Right lobe of liver (tissue), 6 donors: ENCODE measurements around the gene TCP1. TPM values are rescaled to one million over a fixed set of nuclear protein-coding genes. Genes with fewer than 3 reads are reported as not detected.

Experiments
- ATAC-seq, 4 donors: fragments of 200-7000 bp; cut with Tn5 transposase; one replicate each; pipeline ENCODE4 v1.9.1; 2020; ENCODE audit warnings: mild to moderate bottlenecking in 4 of 4, moderate library complexity in 4 of 4
- DNase-seq, 3 donors: peaks; one replicate each; pipeline ENCODE4 v3.0.0-alpha.2; 2020
- H3K27ac ChIP-seq, 3 donors: fragments of 200-600 bp; one replicate each; pipeline ENCODE4 v1.8.0; 2022
- H3K27me3 ChIP-seq, 2 donors: fragments of 200-600 bp; one replicate each; pipeline ENCODE4 v1.8.0; 2022
- H3K36me3 ChIP-seq, 4 donors: fragments of 200-600 bp; sonication (generic) in 1 of 4; one replicate each; pipeline versions ENCODE4 v1.5.1 to v1.8.0; 2017 to 2022; ENCODE audit warnings: control low read depth in 1 of 4
- H3K4me1 ChIP-seq, 4 donors: fragments of 200-600 bp; sonication (generic) in 1 of 4; one replicate each; pipeline versions ENCODE4 v1.5.1 to v1.8.0; 2017 to 2022; ENCODE audit warnings: control low read depth in 1 of 4
- H3K4me3 ChIP-seq, 3 donors: fragments of 200-600 bp; one replicate each; pipeline ENCODE4 v1.8.0; 2022
- H3K9me3 ChIP-seq, 4 donors: fragments of 200-600 bp; sonication (generic) in 1 of 4; one replicate each; pipeline versions ENCODE4 v1.5.1 to v1.8.0; 2017 to 2022; ENCODE audit warnings: control low read depth in 1 of 4
- POLR2A ChIP-seq: fragments of 450-650 bp; IDR thresholded peaks from one replicate; pipeline ENCODE4 v1.6.1; 2017; ENCODE audit warnings: antibody characterized with exemption, mild to moderate bottlenecking
- WGBS: methylation state at CpG from one replicate; pipeline ENCODE4 v1.1.6; 2018; ENCODE audit warnings: low coverage, low lambda C conversion rate; ENCODE audit not compliant: insufficient coverage; ENCODE audit errors: missing lambda C conversion rate; 5-methylcytosine and 5-hydroxymethylcytosine counted together
- intact Hi-C, 2 donors: fragments of 100-400 bp; cut with DNase I; formaldehyde crosslinking; loops; one replicate each; pipeline versions ENCODE4 v1.11.2 to v1.14.1; 2022
- total RNA-seq, 6 experiments: library from RNA; depleted of rRNA in 2 of 6; stranded (reverse); fragments of >200 nt in 2 of 6; fragmentation: NEBNext Ultra II Directional in 3 of 6; extraction: Animal tissue kit (Norgen Biotek cat#: 25700) in 3 of 6; gene quantifications; one replicate each; pipeline versions ENCODE4 v1.1.0 to v1.2.4, GENCODE V29; 2016 to 2023
- TF ChIP-seq, protein P1 (sequence below), 4 donors: fragments of 200-600 bp in 3 of 4; fragments of 450-650 bp in 1 of 4; IDR thresholded peaks; one replicate each; pipeline versions ENCODE4 v1.5.1 to v1.8.0; 2016 to 2022; ENCODE audit warnings: antibody characterized with exemption in 4 of 4, mild to moderate bottlenecking in 2 of 4
- donor health status: DM: no; HTN: yes; CAD: no.
- donor health status: DM: no; HTN: no; CAD: no.
- donor health status: DM: no; HTN: no; CAD: no.
- donor health status: DM: no; HTN: yes; CAD: no.
- donor health status: DM: no; HTN: yes; CAD: no.

The TCP1 gene
- total RNA-seq, 6 experiments from 2014 or later = 50.4 to 97.1 (median 77.8) TPM

DNA sequence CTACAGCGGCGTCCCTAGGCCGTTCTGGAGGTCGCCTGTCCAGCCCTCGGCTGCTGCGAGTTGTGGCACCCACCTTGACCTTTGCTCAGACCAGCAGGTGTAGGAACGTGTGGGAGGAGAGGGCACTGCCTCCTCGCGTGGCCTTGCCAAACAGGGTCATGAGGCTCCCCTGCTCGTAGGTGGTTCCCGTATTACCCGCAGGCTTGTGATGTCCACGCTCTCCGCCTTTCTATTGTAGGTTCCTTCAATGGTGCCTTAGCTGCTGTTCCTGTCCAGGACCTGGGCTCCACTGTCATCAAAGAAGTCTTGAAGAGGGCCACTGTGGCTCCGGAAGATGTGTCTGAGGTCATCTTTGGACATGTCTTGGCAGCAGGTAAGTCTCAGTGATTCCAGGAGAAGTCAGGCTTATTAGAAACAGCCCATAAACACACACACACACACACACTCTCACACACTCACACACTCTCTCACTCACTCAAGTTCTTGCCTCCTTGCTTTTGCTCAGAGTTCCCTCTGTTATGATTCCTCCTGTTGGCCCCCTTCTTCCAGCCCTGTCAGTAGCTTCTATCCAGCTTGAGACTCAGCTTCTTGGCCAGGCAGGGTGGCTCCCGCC is 26.6 kb downstream of the TCP1 start:
- no peaks in the 10 kb centered on the region for H3K9me3 ChIP-seq
- peaks cover 0 to 28% (median 4%) of the 10 kb centered on the region in 4 donors for H3K4me1 ChIP-seq
- ATAC-seq (peak; percentile 57 to 72 (median 68)), DNase-seq (peak; percentile 80 to 87 (median 83))
- H3K27me3 ChIP-seq = no peaks in the 10 kb centered on the region
- no peak for TF ChIP-seq POLR2A
- TF ChIP-seq, protein P1, sequence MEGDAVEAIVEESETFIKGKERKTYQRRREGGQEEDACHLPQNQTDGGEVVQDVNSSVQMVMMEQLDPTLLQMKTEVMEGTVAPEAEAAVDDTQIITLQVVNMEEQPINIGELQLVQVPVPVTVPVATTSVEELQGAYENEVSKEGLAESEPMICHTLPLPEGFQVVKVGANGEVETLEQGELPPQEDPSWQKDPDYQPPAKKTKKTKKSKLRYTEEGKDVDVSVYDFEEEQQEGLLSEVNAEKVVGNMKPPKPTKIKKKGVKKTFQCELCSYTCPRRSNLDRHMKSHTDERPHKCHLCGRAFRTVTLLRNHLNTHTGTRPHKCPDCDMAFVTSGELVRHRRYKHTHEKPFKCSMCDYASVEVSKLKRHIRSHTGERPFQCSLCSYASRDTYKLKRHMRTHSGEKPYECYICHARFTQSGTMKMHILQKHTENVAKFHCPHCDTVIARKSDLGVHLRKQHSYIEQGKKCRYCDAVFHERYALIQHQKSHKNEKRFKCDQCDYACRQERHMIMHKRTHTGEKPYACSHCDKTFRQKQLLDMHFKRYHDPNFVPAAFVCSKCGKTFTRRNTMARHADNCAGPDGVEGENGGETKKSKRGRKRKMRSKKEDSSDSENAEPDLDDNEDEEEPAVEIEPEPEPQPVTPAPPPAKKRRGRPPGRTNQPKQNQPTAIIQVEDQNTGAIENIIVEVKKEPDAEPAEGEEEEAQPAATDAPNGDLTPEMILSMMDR (IDR thresholded peaks at IDR 0.05) = peak in 1 of 4 donors; percentile 1
- H3K4me3 ChIP-seq = peak overlapping the region; percentile 76 to 91 (median 87)
- WGBS = 10% methylated on average over 3 of the region's 16 CpGs
- peaks cover 3 to 35% (median 13%) of the 10 kb centered on the region in 4 donors for H3K36me3 ChIP-seq
- H3K27ac ChIP-seq = peak overlapping the region; percentile 95 to 96 (median 95)
- intact Hi-C loops = no loop called here

DNA sequence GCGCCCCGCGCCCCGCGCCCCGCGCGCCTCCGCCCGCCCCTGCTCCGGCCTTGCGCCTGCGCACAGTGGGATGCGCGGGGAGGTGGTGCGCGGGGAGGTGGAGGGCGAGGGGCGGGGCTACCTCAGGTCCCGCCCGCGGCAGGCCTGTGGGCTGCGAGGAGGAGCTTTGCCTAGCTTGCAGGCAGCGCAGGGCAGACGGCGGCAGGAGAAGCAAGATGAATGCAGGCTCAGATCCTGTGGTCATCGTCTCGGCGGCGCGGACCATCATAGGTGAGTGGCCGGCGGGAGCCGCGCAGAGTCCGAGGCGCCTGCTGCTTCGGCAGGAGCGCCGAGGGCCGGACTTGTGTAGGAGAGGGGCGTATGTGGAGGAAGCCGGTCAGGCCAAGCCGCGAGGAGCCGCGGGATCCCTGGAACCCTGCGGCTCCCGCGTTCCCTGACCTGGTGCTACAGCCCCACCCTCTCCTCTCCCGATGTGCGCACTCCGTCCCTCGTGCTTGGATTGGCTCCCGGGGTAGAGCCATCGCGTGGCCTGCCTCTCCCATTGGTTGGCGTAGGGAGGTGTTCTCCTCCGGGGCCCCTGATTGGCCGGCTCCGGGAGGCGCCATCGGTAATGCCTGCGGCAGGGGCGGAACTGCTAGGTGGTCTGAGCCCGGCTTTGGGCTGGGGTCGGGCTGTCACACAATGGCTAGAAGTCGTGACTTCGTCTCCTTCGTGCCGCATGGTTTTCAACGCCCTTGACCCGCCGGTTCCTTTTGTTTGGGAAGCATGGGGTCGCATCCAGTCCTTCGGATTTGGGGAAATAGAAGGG is 27.3 kb downstream of the TCP1 start, which contains the start of gene ACAT2:
Gene ACAT2, plus strand, starts transcription at position 173 of the 808 bp plus-strand sequence. Its CDS starts 43 bp downstream, at position 216.
- 0% methylated on average over 6 of the region's 76 CpGs for WGBS
- Histone ChIP-seq H3K27me3 (no peaks in the 10 kb centered on the region), H3K4me1 (peaks cover 0 to 28% (median 4%) of the 10 kb centered on the region in 4 donors), H3K36me3 (peaks cover 0 to 28% (median 8%) of the 10 kb centered on the region in 4 donors), H3K4me3 (peak within 1 kb of the TSS; percentile 76 to 91 (median 87)), H3K9me3 (no peaks in the 10 kb centered on the region), H3K27ac (peak within 1 kb of the TSS; percentile 95 to 96 (median 95))
- ATAC-seq (peak; percentile 88 to 98 (median 94)), DNase-seq (peak; percentile 97 to 98 (median 98))
- peak; percentile 79 for TF ChIP-seq POLR2A
- TF ChIP-seq, protein P1 (IDR thresholded peaks at IDR 0.05) = peak in 1 of 4 donors; percentile 14
- intact Hi-C loops = no loop called here

- intact Hi-C loops = no loop called here
- DNase-seq = peak; percentile 30 to 60 (median 55)
Observed at GRCh38 chr6:159761129-159761872, 28.1 kb downstream of the TCP1 start.

More at GRCh38 chr6:159761129-159761872, 28.1 kb downstream of the TCP1 start:
- H3K4me1 ChIP-seq = peaks cover 0 to 28% (median 4%) of the 10 kb centered on the region in 4 donors
- H3K36me3 ChIP-seq = peaks cover 0 to 25% (median 6%) of the 10 kb centered on the region in 4 donors
- H3K9me3 ChIP-seq = no peaks in the 10 kb centered on the region
- no peak for ATAC-seq
- WGBS = 3% methylated on average over 16 of the region's 45 CpGs
- H3K27me3 ChIP-seq = no peaks in the 10 kb centered on the region
- H3K4me3 ChIP-seq = peak overlapping the region; percentile 76 to 91 (median 87)
- H3K27ac ChIP-seq = peak overlapping the region; percentile 95 to 96 (median 95)
- TF ChIP-seq, protein P1 (IDR thresholded peaks at IDR 0.05) = no peak
- no peak for TF ChIP-seq POLR2A
